GM13977 (cell line): Measurements from ENCODE around the gene MEIS2.

ENCODE experiments used
- DNase-seq: peaks from one replicate; pipeline ENCODE4 v3.0.0; 2012; ENCODE audit warnings: low spot score
- CTCF ChIP-seq: IDR thresholded peaks from 2 replicates; pipeline ENCODE4 v1.5.1; 2012; ENCODE audit warnings: mild to moderate bottlenecking, control low read depth; ENCODE audit not compliant: insufficient read depth; ENCODE audit errors: extremely low read depth, missing control alignments
- in situ Hi-C: fragments of 300-500 bp; cut with MboI; formaldehyde crosslinking; loops from one replicate; pipeline ENCODE4 v1.12.0; 2022; ENCODE audit warnings: low sequenced_read_pairs, low pct_unique_long_range_greater_than_20kb, mixed read lengths, inconsistent platforms; ENCODE audit not compliant: unreplicated experiment

The MEIS2 gene

GRCh38 chr15:37031198-37031597 is 69.2 kb downstream of the MEIS2 start:
- DNase-seq: no peak
- no peak for TF ChIP-seq CTCF
- in situ Hi-C loops: no loop called here

DNA sequence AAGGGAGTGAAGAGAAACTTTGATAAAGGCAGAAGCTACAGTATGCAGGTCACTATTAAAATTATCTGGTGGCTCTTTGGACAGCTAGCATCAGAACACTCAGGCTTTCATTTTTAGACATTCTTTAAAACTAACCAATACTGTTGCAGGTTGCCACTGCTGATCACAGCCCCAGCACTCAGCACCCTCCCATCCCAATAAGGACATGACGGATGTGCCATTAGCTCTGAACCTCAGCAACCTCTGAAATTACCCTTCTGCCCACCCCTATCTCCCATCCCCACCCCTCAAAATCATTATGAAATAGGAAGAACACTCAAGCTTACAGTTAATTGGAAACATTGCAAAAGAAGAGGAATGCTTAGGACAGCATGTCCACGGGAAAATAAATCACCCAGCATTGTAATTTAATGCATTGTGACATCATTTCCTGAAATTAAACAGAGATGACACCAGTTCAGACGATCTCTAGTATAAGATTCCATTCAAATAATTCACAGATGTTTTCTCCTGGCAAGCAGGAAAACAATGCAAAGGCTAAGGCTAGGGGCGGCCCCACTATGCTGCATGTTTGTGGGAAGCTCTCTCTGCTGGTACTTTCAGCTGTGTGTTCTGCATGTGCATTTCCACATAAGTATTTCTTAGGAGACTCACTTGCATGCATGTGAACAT is 71.6 kb downstream of the MEIS2 start:
- DNase-seq: no peak
- in situ Hi-C loops: no loop called here
- TF ChIP-seq CTCF: no peak

GRCh38 chr15:37020852-37021251 is 79.5 kb downstream of the MEIS2 start:
- no peak for DNase-seq
- no peak for TF ChIP-seq CTCF
- in situ Hi-C loops: no loop called here

GRCh38 chr15:37019479-37020433 is 80.6 kb downstream of the MEIS2 start:
- in situ Hi-C loops: no loop called here
- TF ChIP-seq CTCF: no peak
- DNase-seq: no peak

GRCh38 chr15:37017031-37017625 is 83.2 kb downstream of the MEIS2 start:
- DNase-seq: no peak
- no peak for TF ChIP-seq CTCF

DNA sequence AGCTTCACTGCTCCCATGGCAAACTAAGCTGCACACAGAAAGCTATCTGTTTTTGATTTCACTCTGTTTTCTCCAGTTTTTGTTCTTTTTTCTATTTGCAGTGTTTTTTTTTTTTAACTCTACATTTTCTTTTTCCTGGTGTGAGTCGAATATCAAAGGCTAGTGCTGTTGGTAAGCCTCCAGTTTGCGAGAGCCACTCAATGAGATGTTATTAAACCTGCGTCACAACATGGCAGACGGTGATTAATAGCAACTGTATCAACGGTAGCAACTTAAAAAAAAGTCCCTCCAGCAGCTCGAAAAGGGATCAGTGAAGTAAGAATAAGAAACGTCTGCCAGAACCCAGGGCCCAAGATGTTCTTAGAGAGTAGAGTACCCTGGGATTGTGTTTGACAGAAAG is 84.1 kb downstream of the MEIS2 start:
- no peak for DNase-seq
- TF ChIP-seq CTCF: no peak
- in situ Hi-C loops: no loop called here

More at GRCh38 chr15:37017031-37017625, 83.2 kb downstream of the MEIS2 start:
- in situ Hi-C loops: no loop called here
